HFFc6 (cell line): ENCODE results near the gene NR2C2AP. TPM values are rescaled to one million over a fixed set of nuclear protein-coding genes. Genes with fewer than 3 reads are reported as not detected.
"Not testable (repeated sequence)": the region's sequence is repeated elsewhere in the genome, so short reads cannot be mapped to it uniquely, and the experiment has no call there.

ENCODE experiments used
- DNase-seq: peaks from one replicate; pipeline ENCODE4 v3.0.0-alpha.2; 2018
- H3K27ac Mint-ChIP-seq: 2 replicates; pipeline ENCODE4 v1.8.0; 2020; ENCODE audit warnings: mild to moderate bottlenecking, mixed read lengths
- H3K27me3 Mint-ChIP-seq: 2 replicates; pipeline ENCODE4 v1.8.0; 2021; ENCODE audit warnings: mild to moderate bottlenecking, moderate library complexity, mixed read lengths; ENCODE audit not compliant: insufficient read depth
- H3K36me3 Mint-ChIP-seq: 2 replicates; pipeline ENCODE4 v1.8.0; 2021; ENCODE audit warnings: low read depth, mixed read lengths
- H3K4me1 Mint-ChIP-seq: 2 replicates; pipeline ENCODE4 v1.8.0; 2020; ENCODE audit warnings: low read depth, mixed read lengths
- H3K4me3 Mint-ChIP-seq: 2 replicates; pipeline ENCODE4 v1.8.0; 2020; ENCODE audit warnings: mild to moderate bottlenecking, moderate library complexity, mixed read lengths
- H3K9me3 Mint-ChIP-seq: 2 replicates; pipeline ENCODE4 v1.8.0; 2020; ENCODE audit warnings: mild to moderate bottlenecking, mixed read lengths
- CTCF ChIP-seq: fragments of 200-600 bp; sonication (generic); IDR thresholded peaks from 2 replicates; pipeline ENCODE4 v1.5.0; 2021; ENCODE audit warnings: antibody characterized with exemption, mild to moderate bottlenecking
- total RNA-seq, 6 experiments: library from RNA; stranded (reverse); fragmentation: NEBNext Ultra II Directional; extraction: Animal tissue kit (Norgen Biotek cat#: 25700); gene quantifications; 2 replicates in 1 of 6; 3 replicates in 5 of 6; pipeline ENCODE4 v1.2.3, GENCODE V29; 2021

The NR2C2AP gene
- total RNA-seq, 6 experiments from 2014 or later: 6.5 to 12.8 (median 9.3) TPM

- no peak for TF ChIP-seq CTCF
- Mint-ChIP-seq H3K9me3 (no peaks in the 10 kb centered on the region), H3K27me3 (peaks cover 25% of the 10 kb centered on the region), H3K27ac (no peak overlapping the region), H3K36me3 (no peaks in the 10 kb centered on the region), H3K4me3 (no peak overlapping the region), H3K4me1 (no peaks in the 10 kb centered on the region)
- no peak for DNase-seq
These were observed 20.4 kb upstream of the NR2C2AP start for GRCh38 chr19:19223636-19224035.

GRCh38 chr19:19223060-19223459, 19.8 kb upstream of the NR2C2AP start:
- Mint-ChIP-seq H3K4me1 (no peaks in the 10 kb centered on the region), H3K4me3 (no peak overlapping the region), H3K27me3 (peaks cover 19% of the 10 kb centered on the region), H3K9me3 (no peaks in the 10 kb centered on the region), H3K36me3 (no peaks in the 10 kb centered on the region), H3K27ac (no peak overlapping the region)
- DNase-seq: no peak
- TF ChIP-seq CTCF: no peak

- H3K27me3 Mint-ChIP-seq: peaks cover 17% of the 10 kb centered on the region
- H3K4me1 Mint-ChIP-seq, H3K36me3 Mint-ChIP-seq, H3K27ac Mint-ChIP-seq, DNase-seq, H3K4me3 Mint-ChIP-seq, H3K9me3 Mint-ChIP-seq: not testable (repeated sequence)
These were observed 17.8 kb upstream of the NR2C2AP start for GRCh38 chr19:19221000-19221399.

GRCh38 chr19:19218911-19219310, 15.7 kb upstream of the NR2C2AP start:
- DNase-seq: no peak
- Mint-ChIP-seq H3K36me3 (no peaks in the 10 kb centered on the region), H3K9me3 (peaks cover 10% of the 10 kb centered on the region; the same call in 1 of the 2 replicates), H3K4me1 (no peaks in the 10 kb centered on the region), H3K27ac (no peak overlapping the region), H3K27me3 (peaks cover 10% of the 10 kb centered on the region), H3K4me3 (no peak overlapping the region)
- TF ChIP-seq CTCF: no peak

GRCh38 chr19:19217099-19217498, 13.9 kb upstream of the NR2C2AP start:
- TF ChIP-seq CTCF: peak; percentile 20; the same call in 1 of the 2 replicates
- peak; percentile 44 for DNase-seq
- peaks cover 10% of the 10 kb centered on the region; the same call in 1 of the 2 replicates for H3K9me3 Mint-ChIP-seq
- no peaks in the 10 kb centered on the region for H3K36me3 Mint-ChIP-seq
- H3K4me3 Mint-ChIP-seq: no peak overlapping the region
- no peak overlapping the region for H3K27ac Mint-ChIP-seq
- peaks cover 15% of the 10 kb centered on the region; the same call in 1 of the 2 replicates for H3K27me3 Mint-ChIP-seq
- no peaks in the 10 kb centered on the region for H3K4me1 Mint-ChIP-seq

DNA sequence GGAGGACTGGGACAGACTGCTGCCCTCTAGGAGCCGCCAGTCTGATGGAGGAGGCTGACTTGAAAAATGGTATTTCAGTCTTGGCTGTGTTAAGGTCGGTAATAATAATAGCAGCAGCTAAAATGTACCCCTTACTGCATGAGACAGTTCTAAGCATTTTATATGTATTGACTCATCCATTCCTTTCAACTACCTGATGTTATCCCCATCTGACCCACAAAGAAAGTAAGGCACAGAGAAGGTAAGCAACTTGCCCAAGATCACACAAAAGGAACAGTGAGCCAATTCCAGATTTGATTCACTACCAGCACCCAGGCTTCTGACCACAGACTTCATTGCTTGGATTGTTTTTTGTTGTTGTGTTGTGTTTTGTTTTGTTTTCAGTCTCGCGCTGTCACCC, 12.6 kb upstream of the NR2C2AP start:
- TF ChIP-seq CTCF: no peak
- Mint-ChIP-seq H3K27me3 (peaks cover 20% of the 10 kb centered on the region; the same call in 1 of the 2 replicates), H3K36me3 (no peaks in the 10 kb centered on the region), H3K4me1 (no peaks in the 10 kb centered on the region), H3K27ac (no peak overlapping the region), H3K9me3 (peaks cover 10% of the 10 kb centered on the region; the same call in 1 of the 2 replicates), H3K4me3 (no peak overlapping the region)
- no peak for DNase-seq
